Retinal pigment epithelial cell (primary cell): Measurements from ENCODE around the gene CNMD.

Experiments used
- DNase-seq: peaks from one replicate; pipeline ENCODE4 v3.0.0-alpha.2; 2010; ENCODE audit warnings: low read depth
- H3K4me3 ChIP-seq: 2 replicates; pipeline ENCODE4 v1.5.1; 2011; ENCODE audit warnings: mild to moderate bottlenecking, low read length, control low read depth, moderate library complexity
- CTCF ChIP-seq: conservative IDR thresholded peaks from 2 replicates; pipeline ENCODE4 v1.5.1; 2011; ENCODE audit warnings: low read depth, low read length, control low read depth, inconsistent platforms

CNMD gene

DNA sequence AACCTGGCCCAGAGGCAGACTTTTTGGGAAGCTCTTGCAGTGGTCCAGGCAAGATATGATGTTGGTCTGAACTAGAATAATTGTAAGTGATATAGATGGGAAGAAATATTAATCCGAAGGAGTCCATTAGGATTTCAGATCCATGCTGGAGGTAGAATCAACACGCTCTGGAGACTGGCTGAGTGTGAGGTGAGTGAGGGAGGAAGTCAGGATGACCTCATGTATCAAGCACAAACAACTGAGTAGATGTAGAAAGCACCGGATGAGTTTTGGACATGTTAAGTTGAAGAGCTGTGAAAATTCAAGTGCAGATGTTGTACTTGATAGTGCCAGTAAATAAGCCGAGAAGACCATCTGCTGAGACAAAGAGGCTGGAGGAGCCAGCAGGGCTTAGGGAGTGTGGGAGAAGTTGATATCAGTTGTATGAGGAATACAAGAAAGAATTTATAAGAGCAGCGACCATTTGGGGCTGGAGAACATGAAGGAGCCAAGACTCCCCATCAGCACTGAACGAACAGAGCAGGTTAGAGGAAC is 5.3 kb upstream of the CNMD start:
- TF ChIP-seq CTCF = no peak
- no peak for DNase-seq
- H3K4me3 ChIP-seq = no peak overlapping the region

- TF ChIP-seq CTCF = peak; percentile 23
- no peak for DNase-seq
- H3K4me3 ChIP-seq = no peak overlapping the region
Measured at GRCh38 chr13:52743988-52744387, 4.4 kb upstream of the CNMD start.

DNA sequence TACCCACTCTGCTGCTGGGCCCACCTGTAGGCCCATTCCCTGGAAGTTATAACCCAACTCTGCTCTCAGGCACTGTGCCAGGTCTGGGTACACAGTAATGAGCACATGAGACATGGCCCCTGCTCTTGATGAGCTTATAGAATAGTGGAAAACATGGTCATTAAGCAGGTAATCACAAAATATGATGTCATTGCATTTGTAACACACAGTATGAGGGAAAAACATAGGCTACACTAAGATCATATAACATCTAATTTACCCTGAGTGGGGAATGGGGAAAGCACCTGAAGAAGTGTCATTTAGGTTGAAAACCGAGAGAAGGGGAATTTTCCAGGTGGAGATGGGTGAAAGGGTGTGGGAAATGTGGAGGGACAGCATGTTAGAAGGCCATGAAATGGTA is 3.9 kb upstream of the CNMD start:
- DNase-seq = no peak
- no peak for TF ChIP-seq CTCF
- H3K4me3 ChIP-seq = no peak overlapping the region

- H3K4me3 ChIP-seq = peak overlapping the region; percentile 45
- no peak for DNase-seq
- peak; percentile 48 for TF ChIP-seq CTCF
Measured at GRCh38 chr13:52738719-52739467, 727 bp downstream of the CNMD start.

GRCh38 chr13:52737965-52738364 is 1.7 kb downstream of the CNMD start:
- TF ChIP-seq CTCF = no peak
- H3K4me3 ChIP-seq = no peak overlapping the region
- peak; percentile 49 for DNase-seq

DNA sequence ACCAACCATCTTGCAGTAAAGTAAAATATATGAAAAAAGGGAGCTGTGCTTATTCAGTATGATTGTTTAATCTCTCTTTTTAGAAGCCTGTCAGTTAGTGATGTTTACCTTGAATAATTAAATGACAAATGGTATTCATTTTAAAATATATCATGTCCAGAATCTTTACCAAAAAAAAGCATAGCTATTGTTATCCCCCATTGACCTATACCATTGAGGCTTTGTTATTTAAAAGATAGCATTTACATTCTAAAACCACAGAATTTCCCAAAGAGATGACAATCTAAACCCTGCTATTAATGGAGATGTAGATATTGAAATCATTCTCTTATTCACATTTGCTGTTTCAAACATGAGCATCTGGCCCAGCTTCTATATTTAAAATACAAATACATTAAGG is 2.2 kb downstream of the CNMD start:
- TF ChIP-seq CTCF = no peak
- no peak overlapping the region for H3K4me3 ChIP-seq
- no peak for DNase-seq

- no peak overlapping the region for H3K4me3 ChIP-seq
- no peak for DNase-seq
- no peak for TF ChIP-seq CTCF
Measured at GRCh38 chr13:52736891-52737290, 2.7 kb downstream of the CNMD start.
